CD14-positive monocyte (primary cell): ENCODE data around the gene CHADL. TPM values are rescaled to one million over a fixed set of nuclear protein-coding genes. Genes with fewer than 3 reads are reported as not detected.
A peak's percentile ranks its signal among the peaks of the same experiment; 100 is the strongest.
"Not testable (repeated sequence)": the region's sequence is repeated elsewhere in the genome, so short reads cannot be mapped to it uniquely, and the experiment has no call there.

Experiments used
- DNase-seq, 3 donors: peaks; one replicate each; pipeline ENCODE4 v3.0.0-alpha.2; 2011 to 2022
- H2AFZ ChIP-seq: 2 replicates; pipeline ENCODE4 v1.6.0; 2012; ENCODE audit warnings: mild to moderate bottlenecking, low read depth, low read length, inconsistent platforms; ENCODE audit not compliant: insufficient read depth, poor library complexity, severe bottlenecking
- H3K27ac ChIP-seq, 2 donors: 1 replicate in 1 of 2; 2 replicates in 1 of 2; pipeline ENCODE4 v1.5.1; 2012 to 2013; ENCODE audit warnings: low read length in 2 of 2, control low read depth in 1 of 2, inconsistent platforms in 1 of 2, low read depth in 1 of 2, mild to moderate bottlenecking in 1 of 2
- H3K27me3 ChIP-seq, 2 donors: one replicate each; pipeline versions ENCODE4 v1.6.0 to v1.6.1; 2011 to 2013; ENCODE audit warnings: low read length in 2 of 2; ENCODE audit not compliant: control insufficient read depth in 2 of 2, insufficient read depth in 2 of 2
- H3K36me3 ChIP-seq, 2 donors: replicated peaks in 1 of 2; 1 replicate in 1 of 2; 2 replicates in 1 of 2; pipeline versions ENCODE4 v1.5.1 to v1.6.1; 2012 to 2013; ENCODE audit warnings: low read length in 2 of 2, control low read depth in 1 of 2, inconsistent platforms in 1 of 2, mild to moderate bottlenecking in 1 of 2; ENCODE audit not compliant: insufficient read depth in 2 of 2, control insufficient read depth in 1 of 2
- H3K4me1 ChIP-seq, 2 donors: 1 replicate in 1 of 2; 2 replicates in 1 of 2; pipeline versions ENCODE4 v1.5.1 to v1.6.1; 2012 to 2013; ENCODE audit warnings: low read length in 2 of 2, control low read depth in 1 of 2, inconsistent platforms in 1 of 2, mild to moderate bottlenecking in 1 of 2, moderate library complexity in 1 of 2; ENCODE audit not compliant: insufficient read depth in 2 of 2, control insufficient read depth in 1 of 2
- H3K4me2 ChIP-seq: replicated peaks from 2 replicates; pipeline ENCODE3; 2012; ENCODE audit warnings: low read length, moderate library complexity, mild to moderate bottlenecking; ENCODE audit not compliant: poor library complexity, severe bottlenecking; ENCODE audit errors: extremely low read depth
- H3K4me3 ChIP-seq, 3 experiments: fragments of 200-600 bp in 1 of 3; sonication (generic) in 1 of 3; replicated peaks in 1 of 3; 1 replicate in 2 of 3; 2 replicates in 1 of 3; pipeline ENCODE4 v1.5.1; 2011 to 2013; ENCODE audit warnings: low read length in 3 of 3, mild to moderate bottlenecking in 3 of 3, control low read depth in 2 of 3, low read depth in 2 of 3, inconsistent platforms in 1 of 3, moderate library complexity in 1 of 3
- H3K79me2 ChIP-seq: 2 replicates; pipeline ENCODE4 v1.6.0; 2012; ENCODE audit warnings: mild to moderate bottlenecking, control low read depth, inconsistent platforms, low read length, moderate library complexity; ENCODE audit not compliant: insufficient read depth
- H3K9ac ChIP-seq: 2 replicates; pipeline ENCODE4 v1.6.0; 2017; ENCODE audit warnings: low read length, mild to moderate bottlenecking; ENCODE audit not compliant: insufficient read depth, poor library complexity, severe bottlenecking
- H3K9me3 ChIP-seq, 2 donors: replicated peaks in 1 of 2; 1 replicate in 1 of 2; 2 replicates in 1 of 2; pipeline versions ENCODE4 v1.5.1 to v1.6.1; 2012 to 2013; ENCODE audit warnings: low read length in 2 of 2, control low read depth in 1 of 2; ENCODE audit not compliant: control insufficient read depth in 1 of 2, insufficient read depth in 1 of 2
- H4K20me1 ChIP-seq: 2 replicates; pipeline ENCODE4 v1.6.0; 2012; ENCODE audit warnings: mild to moderate bottlenecking, low read length, control low read depth, moderate library complexity; ENCODE audit not compliant: insufficient read depth
- H3K27ac Mint-ChIP-seq, 7 donors: one replicate each; pipeline ENCODE4 v1.8.0; 2020; ENCODE audit warnings: mild to moderate bottlenecking in 7 of 7, mixed read lengths in 7 of 7, moderate library complexity in 6 of 7, inconsistent platforms in 2 of 7
- H3K27me3 Mint-ChIP-seq, 3 donors: one replicate each; pipeline ENCODE4 v1.8.0; 2021 to 2022; ENCODE audit warnings: low read depth in 3 of 3, mild to moderate bottlenecking in 3 of 3, mixed read lengths in 3 of 3, moderate library complexity in 3 of 3, inconsistent platforms in 1 of 3
- H3K36me3 Mint-ChIP-seq, 2 donors: one replicate each; pipeline ENCODE4 v1.8.0; 2020; ENCODE audit warnings: mixed read lengths in 2 of 2, inconsistent platforms in 1 of 2, mild to moderate bottlenecking in 1 of 2
- H3K4me1 Mint-ChIP-seq: one replicate; pipeline ENCODE4 v1.8.0; 2020; ENCODE audit warnings: mild to moderate bottlenecking, mixed read lengths
- H3K4me3 Mint-ChIP-seq, 2 donors: one replicate each; pipeline ENCODE4 v1.8.0; 2020; ENCODE audit warnings: mild to moderate bottlenecking in 2 of 2, mixed read lengths in 2 of 2, moderate library complexity in 1 of 2
- H3K9me3 Mint-ChIP-seq, 7 donors: one replicate each; pipeline ENCODE4 v1.8.0; 2020 to 2022; ENCODE audit warnings: mixed read lengths in 7 of 7, mild to moderate bottlenecking in 6 of 7, moderate library complexity in 6 of 7, inconsistent platforms in 2 of 7
- CTCF ChIP-seq: fragments of 200-600 bp; IDR thresholded peaks from one replicate; pipeline ENCODE4 v1.8.0; 2022; ENCODE audit warnings: antibody characterized with exemption, mild to moderate bottlenecking
- WGBS: methylation state at CpG from one replicate; pipeline ENCODE4 v1.1.5; 2013; ENCODE audit warnings: missing lambda C conversion rate; ENCODE audit not compliant: insufficient coverage; 5-methylcytosine and 5-hydroxymethylcytosine counted together
- intact Hi-C, 2 donors: fragments of 100-400 bp; cut with micrococcal nuclease; formaldehyde crosslinking; loops; one replicate each; pipeline versions ENCODE4 v1.15.0 to v1.15.1; 2023
- polyA plus RNA-seq, 3 donors: library from polyadenylated mRNA; depleted of rRNA in 1 of 3; unstranded in 2 of 3; stranded (reverse) in 1 of 3; fragments of 300-500 nt in 2 of 3; fragments of >200 nt in 1 of 3; fragmentation: Illumina TruSeq in 2 of 3; gene quantifications; 1 replicate in 2 of 3; 2 replicates in 1 of 3; pipeline ENCODE4 v1.2.3, GENCODE V29; 2012 to 2021
- small RNA-seq: library from RNA; depleted of rRNA; stranded (forward); fragments of <200 nt; gene quantifications from one replicate; pipeline ENCODE3, GENCODE V24; 2012; ENCODE audit warnings: low read depth; ENCODE audit not compliant: insufficient read length

CHADL gene
- polyA plus RNA-seq, 3 donors = 0.11 to 0.35 (median 0.27) TPM

GRCh38 chr22:41180926-41181325 is 59.8 kb downstream of the CHADL start:
- Histone ChIP-seq H3K4me1 (peaks cover 8 to 9% of the 10 kb centered on the region in 2 donors), H3K36me3 (peaks cover 40 to 46% of the 10 kb centered on the region in 2 donors), H4K20me1 (peaks cover 57% of the 10 kb centered on the region), H3K4me3 (no peak overlapping the region), H3K9me3 (no peaks in the 10 kb centered on the region), H2AFZ (no peak overlapping the region), H3K27ac (peak overlapping the region in 1 of 2 donors; percentile 56), H3K9ac (no peak overlapping the region), H3K27me3 (no peaks in the 10 kb centered on the region), H3K79me2 (no peaks in the 10 kb centered on the region), H3K4me2 (no peak overlapping the region)
- 89% methylated on average over 3 of the region's 3 CpGs for WGBS
- Mint-ChIP-seq H3K27me3 (peaks cover under 1 to 2% (median 2%) of the 10 kb centered on the region in 3 donors), H3K4me3 (no peak overlapping the region), H3K4me1 (peaks cover 9% of the 10 kb centered on the region), H3K9me3 (peaks cover 0 to 2% (median 0%) of the 10 kb centered on the region in 7 donors), H3K36me3 (peaks cover 31 to 36% of the 10 kb centered on the region in 2 donors), H3K27ac (peak overlapping the region in 5 of 7 donors; percentile 55 to 92 (median 80))
- TF ChIP-seq CTCF = no peak
- intact Hi-C loops = no loop called here
- no peak for DNase-seq

- H3K27me3 Mint-ChIP-seq, H3K4me1 Mint-ChIP-seq, H2AFZ ChIP-seq, H3K27me3 ChIP-seq, H3K27ac ChIP-seq, H3K79me2 ChIP-seq, DNase-seq, H3K9me3 Mint-ChIP-seq, H3K9ac ChIP-seq, H3K4me2 ChIP-seq, intact Hi-C loops, H3K4me1 ChIP-seq, H3K9me3 ChIP-seq, H3K4me3 Mint-ChIP-seq, H3K4me3 ChIP-seq: not testable (repeated sequence)
- H3K36me3 ChIP-seq = peaks cover 46 to 52% of the 10 kb centered on the region in 2 donors
- 100% methylated on average over 3 of the region's 6 CpGs for WGBS
- Mint-ChIP-seq H3K27ac (peak overlapping the region in 6 of 7 donors; percentile 25 to 80 (median 52)), H3K36me3 (peaks cover 36 to 41% of the 10 kb centered on the region in 2 donors)
- H4K20me1 ChIP-seq = peaks cover 63% of the 10 kb centered on the region
These were observed 60.4 kb downstream of the CHADL start for GRCh38 chr22:41180362-41180761.

Small RNA genes within 50 kb of the gene (small RNA-seq; reads per million reads assigned to genes)
- gene MIR6889 = not detected

Other genes starting within 250 kb of the CHADL start
- gene EP300, start 148.3 kb downstream of the CHADL start, polyA plus RNA-seq = 10 to 100 TPM in 2 of 3 donors, 1 to 10 TPM in 1; 5.7 to 81.6 (median 16.8) TPM
- 10 to 100 TPM; 13.6 to 15.2 (median 14.0) TPM for gene L3MBTL2, start 35.6 kb downstream of the CHADL start, polyA plus RNA-seq
- 10 to 100 TPM in 1 of 3 donors, 1 to 10 TPM in 2; 8.3 to 30.2 (median 8.5) TPM for gene RANGAP1, start 45.3 kb upstream of the CHADL start, polyA plus RNA-seq
- 10 to 100 TPM in 1 of 3 donors, under 1 TPM in 2; 0.31 to 15.7 (median 0.49) TPM for gene ZC3H7B, start 60.6 kb upstream of the CHADL start, polyA plus RNA-seq
- gene TEF, start 141.0 kb upstream of the CHADL start, polyA plus RNA-seq = 1 to 10 TPM in 2 of 3 donors, under 1 TPM in 1; 0.71 to 1.7 (median 1.1) TPM
- 10 to 100 TPM in 2 of 3 donors, 1 to 10 TPM in 1; 7.0 to 40.4 (median 11.5) TPM for gene TOB2, start 205.9 kb upstream of the CHADL start, polyA plus RNA-seq
- gene PHF5A, start 227.8 kb upstream of the CHADL start, polyA plus RNA-seq = 10 to 100 TPM; 22.0 to 31.3 (median 26.3) TPM
- gene ACO2, start 228.2 kb upstream of the CHADL start, polyA plus RNA-seq = 10 to 100 TPM; 56.8 to 75.8 (median 64.2) TPM